ENCODE data around the gene SSTR3.

The SSTR3 gene

GRCh38 chr22:37182949-37183245 is 29.4 kb downstream of the SSTR3 start:
- no peak overlapping the region for H3K27ac ChIP-seq
- TF ChIP-seq CTCF (IDR thresholded peaks at IDR 0.05): no peak
- no peaks in the 10 kb centered on the region for H3K79me2 ChIP-seq
- H3K27me3 ChIP-seq (ENCODE audit: control insufficient read depth, insufficient read depth, low read length): no peaks in the 10 kb centered on the region
- H3K9me3 ChIP-seq (ENCODE audit: control insufficient read depth, low read length): no peaks in the 10 kb centered on the region
- no peak overlapping the region for H3K9ac ChIP-seq
- no peak overlapping the region for H2AFZ ChIP-seq
- no peaks in the 10 kb centered on the region for H3K36me3 ChIP-seq (ENCODE audit: control insufficient read depth, insufficient read depth, low read length)
- peaks cover 24% of the 10 kb centered on the region for H3K4me1 ChIP-seq
- H3K4me3 ChIP-seq (ENCODE audit: low read depth, low read length): no peak overlapping the region
- H3K4me2 ChIP-seq (ENCODE audit: low read length): no peak overlapping the region

- H3K4me1 ChIP-seq: peaks cover 18% of the 10 kb centered on the region
- TF ChIP-seq CTCF (IDR thresholded peaks at IDR 0.05): no peak
- H2AFZ ChIP-seq: no peak overlapping the region
- H3K27me3 ChIP-seq (ENCODE audit: control insufficient read depth, insufficient read depth, low read length): no peaks in the 10 kb centered on the region
- H3K9me3 ChIP-seq (ENCODE audit: control insufficient read depth, low read length): no peaks in the 10 kb centered on the region
- H3K4me3 ChIP-seq (ENCODE audit: low read depth, low read length): no peak overlapping the region
- H3K27ac ChIP-seq: no peak overlapping the region
- H3K36me3 ChIP-seq (ENCODE audit: control insufficient read depth, insufficient read depth, low read length): no peaks in the 10 kb centered on the region
- no peak overlapping the region for H3K9ac ChIP-seq
- H3K79me2 ChIP-seq: no peaks in the 10 kb centered on the region
- H3K4me2 ChIP-seq (ENCODE audit: low read length): no peak overlapping the region
These were observed 30.0 kb downstream of the SSTR3 start for GRCh38 chr22:37182101-37182948.

- H3K4me3 ChIP-seq (ENCODE audit: low read depth, low read length): no peak overlapping the region
- no peak overlapping the region for H3K9ac ChIP-seq
- no peaks in the 10 kb centered on the region for H3K36me3 ChIP-seq (ENCODE audit: control insufficient read depth, insufficient read depth, low read length)
- no peaks in the 10 kb centered on the region for H3K79me2 ChIP-seq
- peaks cover 19% of the 10 kb centered on the region for H3K4me1 ChIP-seq
- H2AFZ ChIP-seq: no peak overlapping the region
- no peak for TF ChIP-seq CTCF (IDR thresholded peaks at IDR 0.05)
- no peak overlapping the region for H3K4me2 ChIP-seq (ENCODE audit: low read length)
- H3K27me3 ChIP-seq (ENCODE audit: control insufficient read depth, insufficient read depth, low read length): no peaks in the 10 kb centered on the region
- H3K9me3 ChIP-seq (ENCODE audit: control insufficient read depth, low read length): no peaks in the 10 kb centered on the region
- H3K27ac ChIP-seq: no peak overlapping the region
These were observed 30.6 kb downstream of the SSTR3 start for GRCh38 chr22:37181681-37182080.

- no peaks in the 10 kb centered on the region for H3K27me3 ChIP-seq (ENCODE audit: control insufficient read depth, insufficient read depth, low read length)
- no peak for TF ChIP-seq CTCF (IDR thresholded peaks at IDR 0.05)
- H3K4me1 ChIP-seq: peaks cover 22% of the 10 kb centered on the region
- no peaks in the 10 kb centered on the region for H3K36me3 ChIP-seq (ENCODE audit: control insufficient read depth, insufficient read depth, low read length)
- no peaks in the 10 kb centered on the region for H3K9me3 ChIP-seq (ENCODE audit: control insufficient read depth, low read length)
- H3K27ac ChIP-seq: no peak overlapping the region
- H3K9ac ChIP-seq: no peak overlapping the region
- H3K79me2 ChIP-seq: no peaks in the 10 kb centered on the region
- no peak overlapping the region for H3K4me2 ChIP-seq (ENCODE audit: low read length)
- H2AFZ ChIP-seq: no peak overlapping the region
- no peak overlapping the region for H3K4me3 ChIP-seq (ENCODE audit: low read depth, low read length)
These were observed 31.6 kb downstream of the SSTR3 start for GRCh38 chr22:37180531-37181231.
